ENCODE data around the gene TMEM163. TPM values are rescaled to one million over a fixed set of nuclear protein-coding genes. Genes with fewer than 3 reads are reported as not detected.

TMEM163 gene
- total RNA-seq, 6 experiments from 2014 or later: not detected

DNA sequence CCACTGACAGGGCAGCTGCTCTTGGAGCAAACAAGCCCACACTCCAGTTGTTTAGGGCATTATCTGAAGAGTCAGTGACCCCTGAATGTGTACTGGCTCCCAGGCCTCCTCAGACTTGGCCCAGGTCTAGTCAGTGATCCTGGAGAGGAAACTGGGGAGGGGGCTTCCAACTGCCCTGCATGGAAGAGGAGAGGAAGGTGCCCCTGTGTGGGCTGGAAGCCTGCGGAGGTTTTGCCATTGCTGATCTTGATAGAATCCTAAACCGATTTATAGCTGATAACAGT lies 267.5 kb downstream of the TMEM163 start:
- Mint-ChIP-seq H3K4me3 (no peak overlapping the region), H3K27ac (no peak overlapping the region), H3K4me1 (ENCODE audit: low read depth) (peaks cover 16% of the 10 kb centered on the region), H3K36me3 (ENCODE audit: low read depth) (peaks cover 14% of the 10 kb centered on the region), H3K27me3 (ENCODE audit: insufficient read depth) (peaks cover 5% of the 10 kb centered on the region; the same call in 1 of the 2 replicates), H3K9me3 (no peaks in the 10 kb centered on the region)
- TF ChIP-seq, protein P1, sequence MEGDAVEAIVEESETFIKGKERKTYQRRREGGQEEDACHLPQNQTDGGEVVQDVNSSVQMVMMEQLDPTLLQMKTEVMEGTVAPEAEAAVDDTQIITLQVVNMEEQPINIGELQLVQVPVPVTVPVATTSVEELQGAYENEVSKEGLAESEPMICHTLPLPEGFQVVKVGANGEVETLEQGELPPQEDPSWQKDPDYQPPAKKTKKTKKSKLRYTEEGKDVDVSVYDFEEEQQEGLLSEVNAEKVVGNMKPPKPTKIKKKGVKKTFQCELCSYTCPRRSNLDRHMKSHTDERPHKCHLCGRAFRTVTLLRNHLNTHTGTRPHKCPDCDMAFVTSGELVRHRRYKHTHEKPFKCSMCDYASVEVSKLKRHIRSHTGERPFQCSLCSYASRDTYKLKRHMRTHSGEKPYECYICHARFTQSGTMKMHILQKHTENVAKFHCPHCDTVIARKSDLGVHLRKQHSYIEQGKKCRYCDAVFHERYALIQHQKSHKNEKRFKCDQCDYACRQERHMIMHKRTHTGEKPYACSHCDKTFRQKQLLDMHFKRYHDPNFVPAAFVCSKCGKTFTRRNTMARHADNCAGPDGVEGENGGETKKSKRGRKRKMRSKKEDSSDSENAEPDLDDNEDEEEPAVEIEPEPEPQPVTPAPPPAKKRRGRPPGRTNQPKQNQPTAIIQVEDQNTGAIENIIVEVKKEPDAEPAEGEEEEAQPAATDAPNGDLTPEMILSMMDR (IDR thresholded peaks at IDR 0.05): no peak
- DNase-seq: no peak

DNA sequence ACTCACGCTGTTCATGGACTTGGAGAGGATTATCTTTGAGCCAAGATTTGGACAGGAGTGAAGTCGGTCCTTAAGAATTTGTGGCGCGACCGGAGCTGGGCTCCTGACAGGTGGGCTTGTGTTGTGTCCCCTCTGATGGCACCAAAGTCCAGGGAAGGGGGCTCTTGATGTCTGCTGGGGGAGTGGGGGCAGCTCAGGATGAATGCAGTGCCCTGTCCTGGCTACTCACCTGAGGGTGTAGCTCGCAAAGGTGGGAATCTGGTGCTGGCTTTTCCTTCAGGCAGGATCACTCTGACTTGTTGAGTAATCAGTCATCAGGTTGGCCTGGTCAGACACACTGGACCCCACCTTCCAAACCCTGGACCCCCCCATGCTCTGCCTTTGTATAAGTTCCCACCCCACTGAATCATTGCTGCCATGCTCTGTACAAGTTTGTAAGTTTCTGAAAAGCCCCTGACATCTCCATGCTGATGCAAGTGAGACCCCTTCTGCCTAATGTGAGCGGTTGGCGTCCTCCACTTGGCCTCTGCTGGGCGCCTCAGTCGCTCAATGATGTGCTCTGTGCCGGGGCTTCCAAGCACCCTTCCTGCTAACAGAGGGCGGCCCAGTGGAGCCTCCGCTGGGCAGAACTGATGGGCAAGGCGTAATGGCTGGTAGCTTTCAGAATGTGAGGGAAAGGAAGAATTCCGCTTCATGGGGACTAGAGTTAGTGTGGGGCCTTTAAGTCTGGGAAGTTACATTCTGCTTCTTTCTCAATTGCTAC lies 268.9 kb downstream of the TMEM163 start:
- H3K27ac Mint-ChIP-seq: no peak overlapping the region
- no peak overlapping the region for H3K4me3 Mint-ChIP-seq
- peaks cover 9% of the 10 kb centered on the region for H3K27me3 Mint-ChIP-seq (ENCODE audit: insufficient read depth)
- peaks cover 14% of the 10 kb centered on the region for H3K36me3 Mint-ChIP-seq (ENCODE audit: low read depth)
- H3K9me3 Mint-ChIP-seq: no peaks in the 10 kb centered on the region
- TF ChIP-seq, protein P1 (IDR thresholded peaks at IDR 0.05): no peak
- DNase-seq: no peak
- peaks cover 28% of the 10 kb centered on the region for H3K4me1 Mint-ChIP-seq (ENCODE audit: low read depth)

DNA sequence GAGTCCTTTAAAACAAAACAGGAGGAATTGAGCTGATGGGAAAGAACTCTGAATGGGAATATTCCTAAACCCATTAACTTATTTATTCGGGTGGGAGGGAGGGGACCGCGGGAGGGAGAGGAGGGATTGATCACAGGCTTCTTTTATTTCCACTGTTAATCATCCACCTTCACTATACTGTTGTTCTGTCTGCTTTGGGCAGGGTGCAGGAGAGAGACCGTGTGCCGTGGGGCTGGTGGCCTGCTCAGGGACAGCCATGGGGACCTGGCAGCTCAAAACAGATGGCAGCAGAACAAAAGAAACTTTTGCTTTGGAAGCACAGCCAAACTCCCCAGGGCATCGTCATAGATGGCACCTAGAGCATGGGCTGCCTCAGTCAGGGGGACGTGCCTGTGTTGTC lies 269.6 kb downstream of the TMEM163 start:
- peaks cover 35% of the 10 kb centered on the region for H3K4me1 Mint-ChIP-seq (ENCODE audit: low read depth)
- H3K4me3 Mint-ChIP-seq: no peak overlapping the region
- TF ChIP-seq, protein P1 (IDR thresholded peaks at IDR 0.05): no peak
- no peaks in the 10 kb centered on the region for H3K9me3 Mint-ChIP-seq
- H3K36me3 Mint-ChIP-seq (ENCODE audit: low read depth): peaks cover 14% of the 10 kb centered on the region
- H3K27me3 Mint-ChIP-seq (ENCODE audit: insufficient read depth): peaks cover 9% of the 10 kb centered on the region
- H3K27ac Mint-ChIP-seq: no peak overlapping the region
- no peak for DNase-seq

DNA sequence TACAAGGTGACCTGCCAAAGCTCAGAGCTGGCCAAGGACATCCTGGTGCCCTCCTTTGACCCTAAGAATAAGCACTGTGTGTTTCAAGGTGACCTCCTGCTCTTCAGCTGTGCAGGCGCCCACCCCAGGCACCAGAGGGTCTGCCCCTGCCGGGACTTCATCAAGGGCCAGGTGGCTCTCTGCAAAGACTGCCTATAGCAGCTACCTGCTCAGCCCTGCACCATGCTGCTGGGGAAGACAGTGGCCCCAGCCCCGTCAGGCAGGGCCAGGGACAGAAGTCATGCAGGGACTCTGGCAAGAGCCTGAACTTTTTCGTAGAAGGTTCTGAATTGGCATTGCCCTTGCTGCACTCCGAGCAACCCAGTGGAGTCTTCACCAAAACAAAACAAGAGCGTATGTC lies 270.1 kb downstream of the TMEM163 start:
- TF ChIP-seq, protein P1 (IDR thresholded peaks at IDR 0.05): no peak
- Mint-ChIP-seq H3K27ac (no peak overlapping the region), H3K9me3 (no peaks in the 10 kb centered on the region), H3K4me1 (ENCODE audit: low read depth) (peaks cover 35% of the 10 kb centered on the region), H3K36me3 (ENCODE audit: low read depth) (peaks cover 14% of the 10 kb centered on the region), H3K27me3 (ENCODE audit: insufficient read depth) (peaks cover 8% of the 10 kb centered on the region), H3K4me3 (no peak overlapping the region)
- no peak for DNase-seq

DNA sequence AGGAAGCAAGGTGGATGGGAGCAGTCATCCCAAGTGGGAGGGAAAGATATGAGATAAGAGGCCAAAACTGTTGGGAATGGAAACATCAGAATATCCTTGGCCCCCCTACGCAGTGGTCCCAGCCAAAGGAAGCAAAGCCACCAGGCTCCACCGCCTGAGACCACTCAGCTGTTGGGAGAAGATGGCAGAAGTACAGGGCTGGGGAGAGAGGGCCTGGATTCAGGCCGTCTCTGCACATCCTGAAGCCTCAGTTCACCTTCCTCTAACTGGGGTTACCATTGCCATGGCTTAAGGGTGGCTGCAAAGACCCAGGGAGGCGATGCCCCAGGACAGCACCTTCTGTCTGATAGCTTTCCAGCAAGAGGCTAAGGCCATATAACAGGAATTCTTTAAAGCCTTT lies 271.1 kb downstream of the TMEM163 start:
- no peak overlapping the region for H3K27ac Mint-ChIP-seq
- DNase-seq: no peak
- H3K4me1 Mint-ChIP-seq (ENCODE audit: low read depth): peaks cover 35% of the 10 kb centered on the region
- H3K4me3 Mint-ChIP-seq: no peak overlapping the region
- TF ChIP-seq, protein P1 (IDR thresholded peaks at IDR 0.05): no peak; the same call in 1 of the 2 replicates
- no peaks in the 10 kb centered on the region for H3K9me3 Mint-ChIP-seq
- H3K36me3 Mint-ChIP-seq (ENCODE audit: low read depth): peaks cover 14% of the 10 kb centered on the region
- peaks cover 8% of the 10 kb centered on the region for H3K27me3 Mint-ChIP-seq (ENCODE audit: insufficient read depth)

Measured in HFFc6 (cell line).